Common myeloid progenitor, CD34-positive (primary cell): ENCODE data around the gene POU4F2.
A peak's percentile ranks its signal among the peaks of the same experiment; 100 is the strongest.

Experiments used
- CTCF ChIA-PET: fragments of 350-600 bp; sonication (Branson Sonifier 250); formaldehyde crosslinking; loops from one replicate; lab custom pipeline; 2021; ENCODE audit warnings: antibody characterized with exemption; lab: Charles Lee
- POLR2A ChIA-PET: fragments of 350-600 bp; sonication (Branson Sonifier 250); formaldehyde crosslinking; loops from one replicate; lab custom pipeline; 2021; ENCODE audit warnings: antibody characterized with exemption; lab: Charles Lee
- DNase-seq, 3 donors: peaks; one replicate each; pipeline versions ENCODE4 v3.0.0 to v3.0.0-alpha.2; 2013
- H3K27ac ChIP-seq, 2 experiments: 1 replicate in 1 of 2; 2 replicates in 1 of 2; pipeline ENCODE4 v1.7.0; 2013; ENCODE audit warnings: inconsistent platforms in 2 of 2, low read length in 2 of 2, mild to moderate bottlenecking in 2 of 2, low read depth in 1 of 2, moderate library complexity in 1 of 2; ENCODE audit not compliant: severe bottlenecking in 2 of 2, insufficient read depth in 1 of 2, poor library complexity in 1 of 2
- H3K27me3 ChIP-seq, 5 experiments: replicated peaks in 2 of 5; 1 replicate in 3 of 5; 2 replicates in 2 of 5; pipeline versions ENCODE4 v1.6.1 to v1.7.0; 2013; ENCODE audit warnings: low read length in 4 of 5, mild to moderate bottlenecking in 2 of 5, moderate library complexity in 2 of 5, inconsistent platforms in 1 of 5; ENCODE audit not compliant: insufficient read depth in 5 of 5, control insufficient read depth in 4 of 5
- H3K36me3 ChIP-seq, 4 experiments: 1 replicate in 2 of 4; 2 replicates in 2 of 4; pipeline versions ENCODE4 v1.6.1 to v1.7.0; 2013; ENCODE audit warnings: low read length in 3 of 4, control low read depth in 1 of 4, mild to moderate bottlenecking in 1 of 4; ENCODE audit not compliant: control insufficient read depth in 4 of 4, insufficient read depth in 4 of 4
- H3K4me1 ChIP-seq, 4 experiments: 1 replicate in 3 of 4; 2 replicates in 1 of 4; pipeline versions ENCODE4 v1.6.1 to v1.7.1; 2013; ENCODE audit warnings: low read length in 3 of 4, mild to moderate bottlenecking in 3 of 4, control low read depth in 1 of 4, inconsistent platforms in 1 of 4, moderate library complexity in 1 of 4; ENCODE audit not compliant: control insufficient read depth in 4 of 4, insufficient read depth in 4 of 4; ENCODE audit errors: control extremely low read depth in 1 of 4
- H3K4me3 ChIP-seq, 7 experiments: 1 replicate in 4 of 7; 2 replicates in 3 of 7; pipeline versions ENCODE4 v1.5.1 to v1.7.0; 2013; ENCODE audit warnings: mild to moderate bottlenecking in 7 of 7, low read length in 6 of 7, moderate library complexity in 6 of 7, inconsistent platforms in 2 of 7, low read depth in 2 of 7, control low read depth in 1 of 7; ENCODE audit not compliant: insufficient read depth in 4 of 7, control insufficient read depth in 1 of 7; ENCODE audit errors: extremely low read depth in 1 of 7
- H3K9me3 ChIP-seq, 5 experiments: 1 replicate in 4 of 5; 2 replicates in 1 of 5; pipeline versions ENCODE4 v1.6.1 to v1.7.1; 2013; ENCODE audit warnings: low read length in 4 of 5, mild to moderate bottlenecking in 2 of 5, inconsistent platforms in 1 of 5, low read depth in 1 of 5, moderate library complexity in 1 of 5; ENCODE audit not compliant: control insufficient read depth in 4 of 5, insufficient read depth in 2 of 5; ENCODE audit errors: control extremely low read depth in 1 of 5
- WGBS: methylation state at CpG from one replicate; pipeline ENCODE4 v1.1.5; 2013; ENCODE audit not compliant: insufficient coverage; 5-methylcytosine and 5-hydroxymethylcytosine counted together

The POU4F2 gene

DNA sequence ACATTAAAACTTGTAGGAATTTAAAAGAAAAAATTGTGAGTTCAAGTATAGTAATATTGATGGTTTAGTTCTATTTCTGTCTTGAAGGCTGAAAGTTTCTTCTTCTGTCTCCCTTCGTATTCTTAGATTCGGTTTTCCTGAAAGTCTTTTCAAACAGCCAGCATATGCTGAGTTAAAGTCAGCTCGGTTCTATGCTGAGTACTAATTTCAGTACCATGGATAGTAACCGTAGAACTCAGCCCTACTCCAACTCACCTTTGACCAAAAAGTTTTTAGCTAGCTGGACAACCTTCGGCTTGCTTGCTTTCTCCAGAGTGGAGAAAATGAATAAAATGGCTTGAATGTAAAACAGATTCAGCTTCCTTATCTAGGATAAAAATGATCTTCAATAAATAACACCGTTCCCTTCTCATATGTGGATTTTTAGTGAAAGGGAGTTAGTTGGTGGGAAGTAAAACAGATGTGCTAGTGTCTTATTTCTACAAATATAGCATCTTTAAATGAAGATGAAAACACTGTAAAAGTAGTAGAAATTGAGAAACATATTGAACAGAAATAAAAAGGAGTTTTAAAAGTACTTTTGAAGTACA, 5.2 kb downstream of the POU4F2 start:
- peaks cover 19 to 91% (median 47%) of the 10 kb centered on the region in 5 experiments for H3K27me3 ChIP-seq
- CTCF ChIA-PET = no interaction called here
- no peaks in the 10 kb centered on the region for H3K36me3 ChIP-seq

DNA sequence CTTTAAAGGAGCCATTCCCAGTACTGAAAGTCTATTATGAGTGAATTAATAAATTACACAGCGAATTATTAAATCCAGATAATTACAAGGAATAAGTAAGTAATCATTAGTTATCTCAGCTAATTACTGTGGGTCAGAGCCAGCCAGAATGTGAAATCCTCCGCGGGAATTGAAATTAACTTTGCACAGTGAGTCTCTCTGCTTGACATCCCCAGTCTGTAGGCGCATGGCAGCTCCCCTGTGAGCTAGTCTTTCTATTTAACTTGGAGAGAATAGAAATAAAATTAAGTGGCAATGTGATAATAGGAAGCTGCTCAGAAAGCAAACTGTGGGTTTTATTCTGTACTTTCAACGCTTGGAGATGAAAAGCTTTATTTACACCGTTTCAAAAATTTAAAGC, 7.2 kb downstream of the POU4F2 start:
- CTCF ChIA-PET = no interaction called here
- POLR2A ChIA-PET = interaction anchor here (0.6 kb wide), 1 partner anchor 16 kb away, joined by 3 read pairs; no protein-coding TSS in a partner anchor
- no peak overlapping the region for H3K27ac ChIP-seq
- peaks cover 0 to 5% (median 2%) of the 10 kb centered on the region in 5 experiments for H3K9me3 ChIP-seq
- WGBS = 0% methylated on average over 4 of the region's 6 CpGs
- peaks cover 19 to 91% (median 50%) of the 10 kb centered on the region in 5 experiments for H3K27me3 ChIP-seq
- H3K4me1 ChIP-seq = no peaks in the 10 kb centered on the region
- no peak for DNase-seq
- H3K4me3 ChIP-seq = no peak overlapping the region
- H3K36me3 ChIP-seq = no peaks in the 10 kb centered on the region

More for the DNA sequence above, 5.2 kb downstream of the POU4F2 start:
- peaks cover 0 to 5% (median 3%) of the 10 kb centered on the region in 5 experiments for H3K9me3 ChIP-seq
- POLR2A ChIA-PET = no interaction called here
- H3K4me1 ChIP-seq = peaks cover 0 to 7% (median 2%) of the 10 kb centered on the region in 4 experiments
- no peak overlapping the region for H3K4me3 ChIP-seq
- 10% methylated on average over 2 of the region's 6 CpGs for WGBS
- peak in 2 of 3 donors; percentile 52 to 54 for DNase-seq
- no peak overlapping the region for H3K27ac ChIP-seq

DNA sequence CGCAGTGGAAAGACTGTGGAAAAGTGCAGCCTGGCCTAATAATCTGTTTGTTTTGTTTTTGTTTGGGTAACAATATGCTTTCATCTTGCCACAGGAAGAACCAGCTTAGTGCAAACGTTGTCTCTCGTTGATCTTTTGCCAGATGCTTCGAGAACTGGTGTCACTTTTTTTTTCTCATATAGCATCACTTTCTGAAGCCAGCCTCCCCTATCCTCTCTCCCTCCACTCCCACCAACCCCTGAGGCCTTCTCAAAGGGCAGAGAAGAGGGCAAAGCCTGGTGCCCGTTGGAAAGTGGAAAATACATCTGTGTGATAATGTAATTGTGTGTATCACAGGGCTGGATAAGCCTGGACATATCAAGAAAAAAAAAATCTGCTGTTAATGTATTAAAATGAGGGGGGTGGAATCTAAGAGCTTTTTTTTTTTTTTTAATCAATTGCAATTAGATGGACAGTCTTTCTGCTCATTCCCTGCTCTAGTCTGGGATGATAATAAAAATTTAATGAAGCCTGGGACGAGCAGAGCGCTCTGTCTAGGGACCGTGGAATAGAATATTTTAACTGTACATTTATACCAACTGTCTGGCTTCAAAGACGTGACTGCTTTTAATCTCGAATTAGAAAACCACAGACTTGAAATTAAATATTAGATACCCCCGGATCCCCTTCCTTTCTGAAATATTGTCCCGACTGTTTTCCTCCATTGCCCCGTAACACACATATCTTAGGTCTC, 8.1 kb downstream of the POU4F2 start:
- ChIA-PET POLR2A (interaction anchor here (0.6 kb wide), 1 partner anchor 15 kb away, joined by 3 read pairs; no protein-coding TSS in a partner anchor), CTCF (interaction anchor here (0.6 kb wide), 1 partner anchor 305 kb away, joined by 3 read pairs; no protein-coding TSS in a partner anchor)
- WGBS = 0% methylated on average over 2 of the region's 13 CpGs
- H3K27ac ChIP-seq = no peak overlapping the region
- H3K4me1 ChIP-seq = no peaks in the 10 kb centered on the region
- no peak for DNase-seq
- H3K9me3 ChIP-seq = peaks cover under 1 to 3% (median 2%) of the 10 kb centered on the region in 5 experiments
- H3K27me3 ChIP-seq = peaks cover 16 to 92% (median 53%) of the 10 kb centered on the region in 5 experiments
- H3K36me3 ChIP-seq = no peaks in the 10 kb centered on the region
- H3K4me3 ChIP-seq = no peak overlapping the region

GRCh38 chr4:146647615-146648460, 9.1 kb downstream of the POU4F2 start:
- Histone ChIP-seq H3K4me3 (peak overlapping the region in 1 of 7 experiments; percentile 0), H3K9me3 (peaks cover under 1 to 3% (median 2%) of the 10 kb centered on the region in 5 experiments), H3K27me3 (peaks cover 16 to 92% (median 62%) of the 10 kb centered on the region in 5 experiments), H3K4me1 (no peaks in the 10 kb centered on the region), H3K36me3 (no peaks in the 10 kb centered on the region), H3K27ac (no peak overlapping the region)
- POLR2A ChIA-PET = no interaction called here
- no peak for DNase-seq
- WGBS = 4% methylated on average over 12 of the region's 46 CpGs
- CTCF ChIA-PET = no interaction called here

DNA sequence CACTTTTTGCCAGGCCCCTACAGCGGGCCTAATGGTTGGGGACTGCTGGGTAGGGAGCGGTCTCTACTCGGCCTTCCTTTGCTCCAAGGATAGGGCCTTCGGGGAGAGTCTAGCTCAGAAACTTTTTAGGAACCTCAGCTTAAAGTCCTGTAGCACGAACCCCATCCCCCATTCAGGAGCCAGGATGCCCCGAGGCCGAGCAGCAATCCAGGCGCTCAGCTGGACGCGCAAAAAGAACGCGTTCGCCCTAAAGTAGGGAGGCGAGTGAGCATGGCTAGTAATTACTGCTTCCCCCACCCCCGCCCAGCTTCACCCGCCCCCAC, 9.7 kb downstream of the POU4F2 start:
- Histone ChIP-seq H3K36me3 (no peaks in the 10 kb centered on the region), H3K9me3 (peaks cover 0 to 2% (median 2%) of the 10 kb centered on the region in 5 experiments), H3K4me1 (no peaks in the 10 kb centered on the region), H3K27me3 (peaks cover 16 to 92% (median 67%) of the 10 kb centered on the region in 5 experiments), H3K4me3 (no peak overlapping the region), H3K27ac (no peak overlapping the region)
- POLR2A ChIA-PET = no interaction called here
- CTCF ChIA-PET = no interaction called here
- WGBS = 10% methylated on average over 5 of the region's 16 CpGs
- no peak for DNase-seq

DNA sequence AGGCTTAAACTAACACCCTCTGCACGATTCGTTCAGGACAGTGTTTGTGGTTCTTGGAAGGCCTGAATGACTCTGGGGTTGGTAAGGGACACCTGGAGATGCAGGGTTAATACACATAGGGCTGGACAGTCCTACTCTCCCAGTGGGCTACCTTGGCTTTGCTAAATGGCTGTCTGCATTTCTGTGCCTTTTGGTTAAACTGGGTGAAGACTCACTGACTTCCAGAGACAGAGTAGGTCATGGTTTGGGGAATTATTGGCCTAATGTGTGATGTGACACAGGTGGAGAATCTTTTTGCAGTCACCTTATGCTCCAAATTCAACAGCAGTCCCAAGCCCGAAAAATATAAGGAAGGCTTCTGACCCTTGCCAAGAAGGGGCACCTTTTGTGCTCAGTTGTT, 10.5 kb downstream of the POU4F2 start:
- Histone ChIP-seq H3K4me3 (no peak overlapping the region), H3K27ac (no peak overlapping the region), H3K4me1 (peaks cover 0 to under 1% (median 0%) of the 10 kb centered on the region in 4 experiments), H3K9me3 (peaks cover 0 to 2% (median 0%) of the 10 kb centered on the region in 5 experiments), H3K36me3 (no peaks in the 10 kb centered on the region), H3K27me3 (peaks cover 21 to 94% (median 69%) of the 10 kb centered on the region in 5 experiments)
- 0% methylated on average over 2 of the region's 3 CpGs for WGBS
- ChIA-PET POLR2A (no interaction called here), CTCF (no interaction called here)
- no peak for DNase-seq
